ENCODE data around the gene TUT7.
"Not testable (repeated sequence)": the region's sequence is repeated elsewhere in the genome, so short reads cannot be mapped to it uniquely, and the experiment has no call there.

TUT7 gene

GRCh38 chr9:86304236-86304730, 49.9 kb downstream of the TUT7 start:
- in situ Hi-C loops (cut with MboI; ENCODE audit: low sequenced_read_pairs), result no loop called here

GRCh38 chr9:86303316-86303975, 50.8 kb downstream of the TUT7 start:
- in situ Hi-C loops (cut with MboI; ENCODE audit: low sequenced_read_pairs), result no loop called here

GRCh38 chr9:86301686-86302085, 52.5 kb downstream of the TUT7 start:
- in situ Hi-C loops (cut with MboI; ENCODE audit: low sequenced_read_pairs), result no loop called here

GRCh38 chr9:86300701-86301100, 53.5 kb downstream of the TUT7 start:
- in situ Hi-C loops (cut with MboI; ENCODE audit: low sequenced_read_pairs), result no loop called here

GRCh38 chr9:86298873-86299272, 55.3 kb downstream of the TUT7 start:
- in situ Hi-C loops (cut with MboI; ENCODE audit: low sequenced_read_pairs), result no loop called here

GRCh38 chr9:86290341-86290740, 63.9 kb downstream of the TUT7 start:
- in situ Hi-C loops (cut with MboI; ENCODE audit: low sequenced_read_pairs), result not testable (repeated sequence)

- in situ Hi-C loops (cut with MboI; ENCODE audit: low sequenced_read_pairs), result no loop called here
Observed at GRCh38 chr9:86288499-86289198, 65.6 kb downstream of the TUT7 start.

GRCh38 chr9:86287013-86287412, 67.2 kb downstream of the TUT7 start:
- in situ Hi-C loops (cut with MboI; ENCODE audit: low sequenced_read_pairs), result no loop called here

GRCh38 chr9:86286278-86286677, 67.9 kb downstream of the TUT7 start:
- in situ Hi-C loops (cut with MboI; ENCODE audit: low sequenced_read_pairs), result no loop called here

- in situ Hi-C loops (cut with MboI; ENCODE audit: low sequenced_read_pairs), result no loop called here
Observed at GRCh38 chr9:86285261-86285660, 68.9 kb downstream of the TUT7 start.

- in situ Hi-C loops (cut with MboI; ENCODE audit: low sequenced_read_pairs), result no loop called here
Observed at GRCh38 chr9:86282979-86283535, 71.2 kb downstream of the TUT7 start.

GRCh38 chr9:86282077-86282978, 71.9 kb downstream of the TUT7 start, which contains the start of gene ISCA1:
ISCA1 (minus strand) TSS chr9:86282538; CDS start chr9:86282458, 80 bp downstream.
- in situ Hi-C loops (cut with MboI; ENCODE audit: low sequenced_read_pairs), result no loop called here

- in situ Hi-C loops (cut with MboI; ENCODE audit: low sequenced_read_pairs), result no loop called here
Observed at GRCh38 chr9:86281593-86282076, 72.6 kb downstream of the TUT7 start.

- in situ Hi-C loops (cut with MboI; ENCODE audit: low sequenced_read_pairs), result no loop called here
Observed at GRCh38 chr9:86280580-86280979, 73.6 kb downstream of the TUT7 start.

- in situ Hi-C loops (cut with MboI; ENCODE audit: low sequenced_read_pairs), result no loop called here
Observed at GRCh38 chr9:86279839-86280238, 74.4 kb downstream of the TUT7 start.

GRCh38 chr9:86277072-86277471, 77.1 kb downstream of the TUT7 start:
- in situ Hi-C loops (cut with MboI; ENCODE audit: low sequenced_read_pairs), result no loop called here

GRCh38 chr9:86275962-86276361, 78.2 kb downstream of the TUT7 start:
- in situ Hi-C loops (cut with MboI; ENCODE audit: low sequenced_read_pairs), result no loop called here

GRCh38 chr9:86274821-86275643, 79.2 kb downstream of the TUT7 start:
- in situ Hi-C loops (cut with MboI; ENCODE audit: low sequenced_read_pairs), result no loop called here

GRCh38 chr9:86272221-86272620, 82.0 kb downstream of the TUT7 start:
- in situ Hi-C loops (cut with MboI; ENCODE audit: low sequenced_read_pairs), result no loop called here

GRCh38 chr9:86263876-86264275, 90.3 kb downstream of the TUT7 start:
- in situ Hi-C loops (cut with MboI; ENCODE audit: low sequenced_read_pairs), result no loop called here

Measured in HL-60/S4 treated with phorbol 12-myristate 13-acetate at 8.2 ng/mL for 4 days and 3 days (cell line).